Measurements from ENCODE around the gene ADCY1.

ADCY1 gene

GRCh38 chr7:45655539-45655938 lies 81.4 kb downstream of the ADCY1 start:
- no peak for DNase-seq

GRCh38 chr7:45656431-45656830 lies 82.3 kb downstream of the ADCY1 start:
- DNase-seq: no peak

- no peak for DNase-seq
These were observed 83.1 kb downstream of the ADCY1 start for GRCh38 chr7:45657136-45657889.

GRCh38 chr7:45657890-45658715 lies 83.9 kb downstream of the ADCY1 start:
- no peak for DNase-seq

- no peak for DNase-seq
These were observed 84.7 kb downstream of the ADCY1 start for GRCh38 chr7:45658716-45659495.

- no peak for DNase-seq
These were observed 85.5 kb downstream of the ADCY1 start for GRCh38 chr7:45659496-45660139.

- no peak for DNase-seq
These were observed 86.2 kb downstream of the ADCY1 start for GRCh38 chr7:45660201-45660900.

- no peak for DNase-seq
These were observed 86.7 kb downstream of the ADCY1 start for GRCh38 chr7:45660901-45661211.

- DNase-seq: no peak
These were observed 87.3 kb downstream of the ADCY1 start for GRCh38 chr7:45661302-45661995.

- no peak for DNase-seq
These were observed 87.8 kb downstream of the ADCY1 start for GRCh38 chr7:45662018-45662417.

GRCh38 chr7:45662540-45663166 lies 88.5 kb downstream of the ADCY1 start:
- DNase-seq: no peak

- no peak for DNase-seq
These were observed 89.2 kb downstream of the ADCY1 start for GRCh38 chr7:45663167-45663921.

- DNase-seq: no peak
These were observed 89.9 kb downstream of the ADCY1 start for GRCh38 chr7:45663965-45664633.

- no peak for DNase-seq
These were observed 91.0 kb downstream of the ADCY1 start for GRCh38 chr7:45665172-45665571.

GRCh38 chr7:45670227-45670626 lies 96.1 kb downstream of the ADCY1 start:
- DNase-seq: no peak

- no peak for DNase-seq
These were observed 96.5 kb downstream of the ADCY1 start for GRCh38 chr7:45670717-45671116.

GRCh38 chr7:45677311-45677900 lies 103.2 kb downstream of the ADCY1 start:
- DNase-seq: no peak

- DNase-seq: no peak
These were observed 105.3 kb downstream of the ADCY1 start for GRCh38 chr7:45679516-45679915.

GRCh38 chr7:45680776-45681175 lies 106.6 kb downstream of the ADCY1 start:
- no peak for DNase-seq
